ENCODE results near the gene ST3GAL3.

Gene ST3GAL3

GRCh38 chr1:43747736-43748135, 40.4 kb downstream of the ST3GAL3 start:
- no peaks in the 10 kb centered on the region for H3K36me3 ChIP-seq (ENCODE audit: control insufficient read depth, insufficient read depth, low read length)
- no peak overlapping the region for H3K4me3 ChIP-seq (ENCODE audit: insufficient read depth, low read depth, low read length, poor library complexity, severe bottlenecking)
- H3K27me3 ChIP-seq (replicated peaks; ENCODE audit: control insufficient read depth, insufficient read depth, low read length, poor library complexity, severe bottlenecking), result no peaks in the 10 kb centered on the region
- no peak for DNase-seq
- H3K9me3 ChIP-seq (ENCODE audit: control insufficient read depth, low read length), result no peaks in the 10 kb centered on the region
- no peak overlapping the region for H3K27ac ChIP-seq (ENCODE audit: insufficient read depth, low read length, poor library complexity, severe bottlenecking)
- H3K4me1 ChIP-seq (ENCODE audit: control insufficient read depth, insufficient read depth, low read length, poor library complexity, severe bottlenecking), result no peaks in the 10 kb centered on the region

DNA sequence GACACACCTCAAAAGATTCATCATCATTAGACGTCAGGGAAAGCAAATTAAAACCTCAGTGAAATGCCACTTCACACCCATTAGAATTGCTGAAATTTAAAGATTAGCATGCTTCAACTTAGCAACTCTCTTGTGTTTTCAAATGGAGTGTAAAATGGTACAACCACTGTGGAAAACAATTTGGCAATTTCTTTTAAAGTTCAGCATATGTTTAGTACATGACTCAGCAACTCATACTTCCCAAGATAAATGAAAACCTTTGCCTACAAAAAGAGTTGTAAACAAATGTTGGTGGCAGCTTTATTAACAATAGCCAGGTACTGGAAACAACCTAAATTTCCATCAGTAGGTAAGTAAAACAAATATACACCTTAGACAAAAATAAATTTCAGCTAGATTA, 42.7 kb downstream of the ST3GAL3 start:
- H3K27ac ChIP-seq (ENCODE audit: insufficient read depth, low read length, poor library complexity, severe bottlenecking), result no peak overlapping the region
- no peaks in the 10 kb centered on the region for H3K36me3 ChIP-seq (ENCODE audit: control insufficient read depth, insufficient read depth, low read length)
- no peaks in the 10 kb centered on the region for H3K27me3 ChIP-seq (replicated peaks; ENCODE audit: control insufficient read depth, insufficient read depth, low read length, poor library complexity, severe bottlenecking)
- DNase-seq, result no peak
- H3K4me3 ChIP-seq (ENCODE audit: insufficient read depth, low read depth, low read length, poor library complexity, severe bottlenecking), result no peak overlapping the region
- H3K9me3 ChIP-seq (ENCODE audit: control insufficient read depth, low read length), result no peaks in the 10 kb centered on the region
- no peaks in the 10 kb centered on the region for H3K4me1 ChIP-seq (ENCODE audit: control insufficient read depth, insufficient read depth, low read length, poor library complexity, severe bottlenecking)

DNA sequence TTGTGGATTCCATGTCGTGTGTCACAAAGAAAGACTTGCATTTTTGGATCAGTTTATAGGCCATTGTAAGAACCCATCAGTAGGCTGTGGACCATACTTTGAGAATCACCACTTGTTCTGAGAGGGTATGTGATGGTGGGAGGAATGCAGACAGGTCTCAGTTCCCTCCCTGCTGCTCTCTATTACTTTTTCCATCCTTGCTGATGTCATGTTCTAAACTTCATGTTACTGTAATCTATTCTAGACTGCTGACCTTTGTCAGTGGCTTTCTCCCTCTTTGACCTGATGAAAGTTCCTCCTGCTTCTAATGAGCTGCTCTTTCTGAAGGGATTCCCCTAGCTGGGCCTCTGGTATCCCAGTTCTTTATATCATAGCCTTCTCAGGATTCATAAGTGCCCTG, 46.1 kb downstream of the ST3GAL3 start:
- Histone ChIP-seq H3K4me1 (ENCODE audit: control insufficient read depth, insufficient read depth, low read length, poor library complexity, severe bottlenecking) (no peaks in the 10 kb centered on the region), H3K4me3 (ENCODE audit: insufficient read depth, low read depth, low read length, poor library complexity, severe bottlenecking) (no peak overlapping the region), H3K36me3 (ENCODE audit: control insufficient read depth, insufficient read depth, low read length) (no peaks in the 10 kb centered on the region), H3K9me3 (ENCODE audit: control insufficient read depth, low read length) (no peaks in the 10 kb centered on the region), H3K27me3 (replicated peaks; ENCODE audit: control insufficient read depth, insufficient read depth, low read length, poor library complexity, severe bottlenecking) (no peaks in the 10 kb centered on the region), H3K27ac (ENCODE audit: insufficient read depth, low read length, poor library complexity, severe bottlenecking) (no peak overlapping the region)
- DNase-seq, result no peak

DNA sequence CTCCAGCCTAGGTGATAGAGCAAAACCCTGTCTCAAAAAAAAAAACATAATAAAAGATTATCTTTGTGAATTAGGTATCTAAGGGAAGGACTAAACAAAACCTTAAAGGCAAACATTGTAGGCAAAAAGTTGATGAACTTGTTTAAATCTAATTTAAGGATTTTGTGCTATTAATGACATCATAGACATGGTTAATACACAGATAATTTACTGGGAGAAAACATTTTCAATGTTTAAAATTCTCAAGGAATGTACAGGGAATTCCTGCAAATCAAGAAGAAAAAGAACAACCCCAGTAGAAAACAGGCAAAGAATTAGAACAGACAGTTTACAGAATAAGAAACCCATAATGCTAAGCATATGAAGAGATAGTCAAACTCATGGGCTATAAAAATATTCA, 47.6 kb downstream of the ST3GAL3 start:
- H3K36me3 ChIP-seq (ENCODE audit: control insufficient read depth, insufficient read depth, low read length), result no peaks in the 10 kb centered on the region
- H3K4me1 ChIP-seq (ENCODE audit: control insufficient read depth, insufficient read depth, low read length, poor library complexity, severe bottlenecking), result no peaks in the 10 kb centered on the region
- H3K27ac ChIP-seq (ENCODE audit: insufficient read depth, low read length, poor library complexity, severe bottlenecking), result no peak overlapping the region
- DNase-seq, result no peak
- H3K4me3 ChIP-seq (ENCODE audit: insufficient read depth, low read depth, low read length, poor library complexity, severe bottlenecking), result no peak overlapping the region
- H3K9me3 ChIP-seq (ENCODE audit: control insufficient read depth, low read length), result no peaks in the 10 kb centered on the region
- H3K27me3 ChIP-seq (replicated peaks; ENCODE audit: control insufficient read depth, insufficient read depth, low read length, poor library complexity, severe bottlenecking), result no peaks in the 10 kb centered on the region

- no peak for DNase-seq
- no peaks in the 10 kb centered on the region for H3K36me3 ChIP-seq (ENCODE audit: control insufficient read depth, insufficient read depth, low read length)
These were observed 50.2 kb downstream of the ST3GAL3 start for GRCh38 chr1:43757343-43758053.

GRCh38 chr1:43760745-43761317, 53.5 kb downstream of the ST3GAL3 start:
- H3K9me3 ChIP-seq (ENCODE audit: control insufficient read depth, low read length), result no peaks in the 10 kb centered on the region
- no peak for DNase-seq
- H3K4me3 ChIP-seq (ENCODE audit: insufficient read depth, low read depth, low read length, poor library complexity, severe bottlenecking), result no peak overlapping the region
- no peaks in the 10 kb centered on the region for H3K36me3 ChIP-seq (ENCODE audit: control insufficient read depth, insufficient read depth, low read length)
- no peaks in the 10 kb centered on the region for H3K27me3 ChIP-seq (replicated peaks; ENCODE audit: control insufficient read depth, insufficient read depth, low read length, poor library complexity, severe bottlenecking)
- H3K4me1 ChIP-seq (ENCODE audit: control insufficient read depth, insufficient read depth, low read length, poor library complexity, severe bottlenecking), result no peaks in the 10 kb centered on the region
- H3K27ac ChIP-seq (ENCODE audit: insufficient read depth, low read length, poor library complexity, severe bottlenecking), result no peak overlapping the region

More at GRCh38 chr1:43757343-43758053, 50.2 kb downstream of the ST3GAL3 start:
- Histone ChIP-seq H3K9me3 (ENCODE audit: control insufficient read depth, low read length) (no peaks in the 10 kb centered on the region), H3K4me3 (ENCODE audit: insufficient read depth, low read depth, low read length, poor library complexity, severe bottlenecking) (no peak overlapping the region), H3K27me3 (replicated peaks; ENCODE audit: control insufficient read depth, insufficient read depth, low read length, poor library complexity, severe bottlenecking) (no peaks in the 10 kb centered on the region), H3K27ac (ENCODE audit: insufficient read depth, low read length, poor library complexity, severe bottlenecking) (no peak overlapping the region), H3K4me1 (ENCODE audit: control insufficient read depth, insufficient read depth, low read length, poor library complexity, severe bottlenecking) (no peaks in the 10 kb centered on the region)

DNA sequence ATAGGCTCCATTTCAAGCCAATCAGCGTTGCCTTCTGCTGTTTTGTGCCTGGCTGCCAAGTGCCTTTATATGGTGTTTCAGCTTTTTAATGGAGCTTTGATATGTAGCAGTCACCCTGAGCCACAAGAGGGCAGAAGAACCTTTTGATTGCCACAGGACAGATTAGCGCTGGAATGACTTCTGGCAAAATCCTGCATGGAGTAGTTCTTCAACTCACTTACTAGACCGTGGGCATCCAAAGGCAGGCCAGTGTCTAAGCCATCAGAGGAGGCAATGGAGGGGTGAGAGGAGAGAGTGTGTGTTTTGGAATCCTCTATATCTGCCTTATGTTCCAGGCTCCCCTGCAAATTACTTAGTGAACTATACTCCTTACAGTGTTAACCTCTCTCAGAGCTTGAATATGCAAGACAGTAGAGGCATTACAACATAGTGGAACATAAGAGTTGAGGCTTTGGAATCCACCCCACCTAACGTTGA, 56.2 kb downstream of the ST3GAL3 start:
- Histone ChIP-seq H3K27me3 (replicated peaks; ENCODE audit: control insufficient read depth, insufficient read depth, low read length, poor library complexity, severe bottlenecking) (no peaks in the 10 kb centered on the region), H3K4me3 (ENCODE audit: insufficient read depth, low read depth, low read length, poor library complexity, severe bottlenecking) (no peak overlapping the region), H3K4me1 (ENCODE audit: control insufficient read depth, insufficient read depth, low read length, poor library complexity, severe bottlenecking) (no peaks in the 10 kb centered on the region), H3K27ac (ENCODE audit: insufficient read depth, low read length, poor library complexity, severe bottlenecking) (no peak overlapping the region), H3K9me3 (ENCODE audit: control insufficient read depth, low read length) (no peaks in the 10 kb centered on the region), H3K36me3 (ENCODE audit: control insufficient read depth, insufficient read depth, low read length) (no peaks in the 10 kb centered on the region)
- DNase-seq, result peak in 2 of 3 donors; percentile 2 to 10

DNA sequence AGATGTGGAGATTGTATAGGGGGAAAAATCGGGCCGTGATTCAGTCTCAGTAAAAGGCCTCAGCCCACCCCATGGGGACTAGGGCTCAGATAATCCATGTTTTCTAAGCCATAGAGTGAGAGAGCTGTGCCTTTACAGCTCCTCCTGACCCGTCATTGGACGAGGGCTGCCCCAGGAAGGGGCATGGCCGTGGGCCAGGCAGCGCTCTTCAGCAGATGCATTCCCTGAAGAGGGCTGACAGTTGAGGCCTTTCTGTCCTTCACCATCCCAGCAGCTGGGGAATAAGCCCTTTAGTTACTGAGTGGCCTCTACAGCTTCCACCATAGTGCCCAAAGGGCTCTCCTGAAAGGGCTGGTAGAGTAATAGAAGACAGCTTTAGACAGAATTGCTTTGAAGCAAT, 57.2 kb downstream of the ST3GAL3 start:
- DNase-seq, result no peak
- H3K27ac ChIP-seq (ENCODE audit: insufficient read depth, low read length, poor library complexity, severe bottlenecking), result no peak overlapping the region
- no peaks in the 10 kb centered on the region for H3K27me3 ChIP-seq (replicated peaks; ENCODE audit: control insufficient read depth, insufficient read depth, low read length, poor library complexity, severe bottlenecking)
- no peaks in the 10 kb centered on the region for H3K9me3 ChIP-seq (ENCODE audit: control insufficient read depth, low read length)
- no peak overlapping the region for H3K4me3 ChIP-seq (ENCODE audit: insufficient read depth, low read depth, low read length, poor library complexity, severe bottlenecking)
- no peaks in the 10 kb centered on the region for H3K36me3 ChIP-seq (ENCODE audit: control insufficient read depth, insufficient read depth, low read length)
- H3K4me1 ChIP-seq (ENCODE audit: control insufficient read depth, insufficient read depth, low read length, poor library complexity, severe bottlenecking), result no peaks in the 10 kb centered on the region

DNA sequence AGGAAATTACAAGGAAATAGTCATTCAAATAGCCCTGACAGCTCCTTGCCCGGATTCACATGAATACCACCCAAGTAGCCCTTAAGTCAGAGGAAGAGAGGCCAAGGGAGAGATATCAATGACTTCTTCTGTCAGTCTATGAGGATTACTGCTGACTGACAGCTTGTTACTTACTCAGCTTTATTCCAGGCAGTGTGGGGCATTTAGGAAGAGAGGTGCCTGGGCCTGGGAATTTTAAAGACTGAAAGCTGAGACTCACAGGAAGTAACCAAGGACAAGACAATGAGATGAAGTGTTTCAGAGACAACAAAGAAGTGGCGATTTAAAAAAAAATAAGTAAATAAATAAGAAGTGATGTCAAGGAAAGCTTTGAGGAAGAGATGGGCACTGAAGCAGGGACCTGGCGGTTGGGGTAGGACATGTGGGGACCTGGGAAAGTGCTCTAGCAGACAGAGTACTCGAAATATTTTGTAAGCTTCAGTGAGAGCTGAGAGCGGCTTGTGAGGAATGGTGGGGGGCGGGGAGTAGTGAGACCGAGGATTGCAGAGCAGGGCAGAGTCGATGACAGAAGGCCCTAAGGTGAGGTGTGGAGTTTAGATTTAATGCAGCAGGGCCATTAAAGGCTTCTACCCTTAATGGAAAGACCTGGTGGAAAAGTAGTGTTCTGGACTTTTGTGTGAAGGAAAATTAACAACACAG, 58.9 kb downstream of the ST3GAL3 start:
- Histone ChIP-seq H3K4me3 (ENCODE audit: insufficient read depth, low read depth, low read length, poor library complexity, severe bottlenecking) (no peak overlapping the region), H3K27me3 (replicated peaks; ENCODE audit: control insufficient read depth, insufficient read depth, low read length, poor library complexity, severe bottlenecking) (no peaks in the 10 kb centered on the region), H3K27ac (ENCODE audit: insufficient read depth, low read length, poor library complexity, severe bottlenecking) (no peak overlapping the region)

More for the DNA sequence above, 58.9 kb downstream of the ST3GAL3 start:
- no peak for DNase-seq
- Histone ChIP-seq H3K9me3 (ENCODE audit: control insufficient read depth, low read length) (no peaks in the 10 kb centered on the region), H3K4me1 (ENCODE audit: control insufficient read depth, insufficient read depth, low read length, poor library complexity, severe bottlenecking) (no peaks in the 10 kb centered on the region), H3K36me3 (ENCODE audit: control insufficient read depth, insufficient read depth, low read length) (no peaks in the 10 kb centered on the region)

Data from effector memory CD4-positive, alpha-beta T cell (primary cell).